ENCODE measurements around the gene PLEKHA5. TPM values are rescaled to one million over a fixed set of nuclear protein-coding genes. Genes with fewer than 3 reads are reported as not detected.

Gene PLEKHA5
- polyA plus RNA-seq, 1 of the 3 experiments (the other 2 are of a cell fraction): 7.1 TPM

DNA sequence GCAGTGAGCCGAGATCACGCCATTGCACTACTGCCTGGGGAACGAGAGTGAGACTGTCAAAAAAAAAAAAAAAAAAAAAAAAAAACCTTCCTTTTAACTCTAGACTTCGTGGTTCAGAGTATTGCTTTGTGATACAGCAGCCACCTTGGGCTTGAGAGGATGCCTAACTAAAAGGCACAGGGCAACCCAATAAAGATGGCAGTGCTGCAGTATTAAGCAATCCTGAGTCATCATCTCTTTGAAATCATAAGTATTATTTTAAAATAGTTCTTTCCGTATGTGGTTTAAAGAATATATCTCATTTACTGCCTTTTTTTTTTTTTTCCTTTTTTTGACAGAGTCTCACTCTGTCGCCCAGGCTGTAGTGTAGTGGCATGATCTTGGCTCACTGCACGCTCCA is 116.1 kb downstream of the PLEKHA5 start (continued):
- TF ChIP-seq, protein P1, sequence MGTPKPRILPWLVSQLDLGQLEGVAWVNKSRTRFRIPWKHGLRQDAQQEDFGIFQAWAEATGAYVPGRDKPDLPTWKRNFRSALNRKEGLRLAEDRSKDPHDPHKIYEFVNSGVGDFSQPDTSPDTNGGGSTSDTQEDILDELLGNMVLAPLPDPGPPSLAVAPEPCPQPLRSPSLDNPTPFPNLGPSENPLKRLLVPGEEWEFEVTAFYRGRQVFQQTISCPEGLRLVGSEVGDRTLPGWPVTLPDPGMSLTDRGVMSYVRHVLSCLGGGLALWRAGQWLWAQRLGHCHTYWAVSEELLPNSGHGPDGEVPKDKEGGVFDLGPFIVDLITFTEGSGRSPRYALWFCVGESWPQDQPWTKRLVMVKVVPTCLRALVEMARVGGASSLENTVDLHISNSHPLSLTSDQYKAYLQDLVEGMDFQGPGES (IDR thresholded peaks at IDR 0.05; ENCODE audit: low read depth, low read length): no peak

DNA sequence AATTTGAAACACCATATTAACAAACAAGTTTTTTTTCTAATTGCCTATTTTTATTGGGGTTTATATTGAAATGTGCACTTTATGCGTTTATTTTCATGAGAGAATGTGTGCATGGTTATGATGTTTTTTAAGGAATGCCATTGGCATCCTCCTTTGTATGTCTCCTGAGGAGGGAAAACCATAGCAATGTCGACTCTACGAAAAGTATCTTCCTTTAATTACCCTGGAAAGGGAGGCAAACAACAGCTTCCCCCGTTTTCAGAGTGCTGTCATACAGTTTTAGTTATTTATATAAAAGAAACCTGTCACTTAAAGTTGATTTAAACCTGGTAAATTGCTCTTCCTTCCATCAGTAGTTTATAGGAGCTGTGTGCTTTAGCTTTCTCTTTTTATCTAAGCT is 117.4 kb downstream of the PLEKHA5 start:
- WGBS (ENCODE audit: low lambda C conversion rate): 95% methylated on average over 4 of the region's 4 CpGs
- Histone ChIP-seq H3K9ac (no peak overlapping the region), H4K20me1 (ENCODE audit: insufficient read depth) (no peaks in the 10 kb centered on the region), H2AFZ (ENCODE audit: low read depth) (no peak overlapping the region), H3K4me2 (no peak overlapping the region), H3K27me3 (ENCODE audit: insufficient read depth) (no peaks in the 10 kb centered on the region), H3K36me3 (replicated peaks in 1 of 2; ENCODE audit: control insufficient read depth in 1 of 2, insufficient read depth in 2 of 2, low read length in 1 of 2) (no peaks in the 10 kb centered on the region), H3K4me3 (ENCODE audit: low read depth in 2 of 2, low read length in 1 of 2) (no peak overlapping the region), H3K9me3 (no peaks in the 10 kb centered on the region; the same call in 1 of the 2 replicates), H3K27ac (ENCODE audit: low read depth in 2 of 2, low read length in 1 of 2) (no peak overlapping the region), H3K4me1 (ENCODE audit: control insufficient read depth in 1 of 2, insufficient read depth in 2 of 2, low read depth in 1 of 2, low read length in 1 of 2) (peaks cover 2 to 10% of the 10 kb centered on the region in 2 experiments; a peak in 2 of 4 replicates), H3K79me2 (ENCODE audit: insufficient read depth) (peaks cover 17% of the 10 kb centered on the region; the same call in 1 of the 2 replicates), H3K9me2 (no peaks in the 10 kb centered on the region), H3F3A (replicated peaks; ENCODE audit: insufficient read depth) (peaks cover 3% of the 10 kb centered on the region)
- TF ChIP-seq NFIC (IDR thresholded peaks at IDR 0.05; ENCODE audit: borderline replicate concordance) (no peak), NRF1 (IDR thresholded peaks at IDR 0.05; ENCODE audit: low read depth, low read length) (no peak), POLR2AphosphoS5 (IDR thresholded peaks at IDR 0.05; ENCODE audit: low read depth, low read length) (no peak), RCOR1 (IDR thresholded peaks at IDR 0.05; ENCODE audit: low read length) (no peak), FOXM1 (IDR thresholded peaks at IDR 0.05; ENCODE audit: low read depth) (no peak), JUND (IDR thresholded peaks at IDR 0.05) (no peak), RAD21 (IDR thresholded peaks at IDR 0.05; ENCODE audit: low read length) (no peak), MEF2A (IDR thresholded peaks at IDR 0.05; ENCODE audit: borderline replicate concordance, low read depth) (no peak), ELF1 (IDR thresholded peaks at IDR 0.05) (no peak), TEAD4 (IDR thresholded peaks at IDR 0.05; ENCODE audit: borderline replicate concordance, insufficient read depth) (no peak), YY1 (IDR thresholded peaks at IDR 0.05; ENCODE audit: low read depth) (no peak), TAF1 (IDR thresholded peaks at IDR 0.05; ENCODE audit: borderline replicate concordance, low read depth, low read length) (no peak)
- TF ChIP-seq, protein P2, sequence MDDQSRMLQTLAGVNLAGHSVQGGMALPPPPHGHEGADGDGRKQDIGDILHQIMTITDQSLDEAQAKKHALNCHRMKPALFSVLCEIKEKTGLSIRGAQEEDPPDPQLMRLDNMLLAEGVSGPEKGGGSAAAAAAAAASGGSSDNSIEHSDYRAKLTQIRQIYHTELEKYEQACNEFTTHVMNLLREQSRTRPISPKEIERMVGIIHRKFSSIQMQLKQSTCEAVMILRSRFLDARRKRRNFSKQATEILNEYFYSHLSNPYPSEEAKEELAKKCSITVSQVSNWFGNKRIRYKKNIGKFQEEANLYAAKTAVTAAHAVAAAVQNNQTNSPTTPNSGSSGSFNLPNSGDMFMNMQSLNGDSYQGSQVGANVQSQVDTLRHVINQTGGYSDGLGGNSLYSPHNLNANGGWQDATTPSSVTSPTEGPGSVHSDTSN (IDR thresholded peaks at IDR 0.05): no peak
- TF ChIP-seq, protein P3, sequence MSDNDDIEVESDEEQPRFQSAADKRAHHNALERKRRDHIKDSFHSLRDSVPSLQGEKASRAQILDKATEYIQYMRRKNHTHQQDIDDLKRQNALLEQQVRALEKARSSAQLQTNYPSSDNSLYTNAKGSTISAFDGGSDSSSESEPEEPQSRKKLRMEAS (IDR thresholded peaks at IDR 0.05; ENCODE audit: low read depth): no peak
- ChIA-PET CTCF (interaction anchor here (1.2 kb wide), 1 partner anchor 60 kb away, joined by 3 read pairs; no protein-coding TSS in a partner anchor), POLR2A (no interaction called here)
- DNase-seq: no peak
